Ovary (tissue), 9 donors: Measurements from ENCODE around the gene RUFY3. TPM values are rescaled to one million over a fixed set of nuclear protein-coding genes. Genes with fewer than 3 reads are reported as not detected.

ENCODE experiments used
- DNase-seq, 5 donors: peaks; one replicate each; pipeline ENCODE4 v3.0.0-alpha.2; 2019 to 2020
- H3K27ac ChIP-seq, 2 donors: fragments of 200-600 bp; one replicate each; pipeline versions ENCODE4 v1.5.1 to v1.8.0; 2019 to 2022
- H3K27me3 ChIP-seq: fragments of 200-600 bp; one replicate; pipeline ENCODE4 v1.8.0; 2022
- H3K36me3 ChIP-seq: fragments of 200-600 bp; sonication (generic); one replicate; pipeline ENCODE4 v1.5.1; 2019
- H3K4me1 ChIP-seq: one replicate; pipeline ENCODE4 v1.8.1; 2013; ENCODE audit warnings: mild to moderate bottlenecking, moderate library complexity; ENCODE audit not compliant: insufficient read depth
- H3K4me3 ChIP-seq: fragments of 200-600 bp; sonication (generic); one replicate; pipeline ENCODE4 v1.5.1; 2017
- H3K9me3 ChIP-seq, 2 donors: fragments of 200-600 bp in 1 of 2; sonication (generic) in 1 of 2; one replicate each; pipeline versions ENCODE4 v1.5.1 to v1.8.1; 2013 to 2019; ENCODE audit warnings: mild to moderate bottlenecking in 1 of 2, moderate library complexity in 1 of 2
- EP300 ChIP-seq: sonication (generic); formaldehyde crosslinking; IDR thresholded peaks from one replicate; pipeline ENCODE4 v1.6.1; 2017; ENCODE audit warnings: antibody characterized with exemption
- POLR2A ChIP-seq: fragments of 450-650 bp; IDR thresholded peaks from one replicate; pipeline ENCODE4 v1.6.1; 2017; ENCODE audit warnings: antibody characterized with exemption, mild to moderate bottlenecking, moderate library complexity
- WGBS, 3 donors: extraction: QIAGEN DNeasy Blood & Tissue Kit in 1 of 3; methylation state at CpG; one replicate each; pipeline versions ENCODE4 v1.1.5 to v1.1.7; 2013 to 2017; 5-methylcytosine and 5-hydroxymethylcytosine counted together
- intact Hi-C, 4 donors: fragments of 100-400 bp; cut with DNase I; formaldehyde crosslinking; loops; one replicate each; pipeline versions ENCODE4 v1.11.0 to v1.15.1; 2022 to 2023
- polyA plus RNA-seq, 2 donors: library from polyadenylated mRNA; stranded (reverse); fragments of 200-250 nt in 1 of 2; fragments of 350-450 nt in 1 of 2; fragmentation: Illumina TruSeq in 1 of 2; extraction: RNeasy Lipid Tissue Mini Kit (QIAGEN cat#74804) in 1 of 2; gene quantifications; one replicate each; pipeline ENCODE4 v1.2.3, GENCODE V29; 2013 to 2014
- total RNA-seq, 7 donors: library from RNA; depleted of rRNA in 2 of 7; stranded (reverse); fragments of >200 nt in 2 of 7; fragmentation: NEBNext Ultra II Directional in 3 of 7; extraction: Animal tissue kit (Norgen Biotek cat#: 25700) in 3 of 7; gene quantifications; one replicate each; pipeline versions ENCODE4 v1.1.0 to v1.2.4, GENCODE V29; 2016 to 2023
- TF ChIP-seq, protein P1 (sequence below), 3 donors: fragments of 450-650 bp in 2 of 3; fragments of 200-600 bp in 1 of 3; IDR thresholded peaks; one replicate each; pipeline versions ENCODE4 v1.5.1 to v1.8.0; 2016 to 2022; ENCODE audit warnings: antibody characterized with exemption in 3 of 3, mild to moderate bottlenecking in 1 of 3
- donor health status: DM: no; HTN: no; CAD: no; lungs with moderate emphysema.
- donor health status: DM: no; HTN: no; CAD: no.
- donor health status: Bipolar disorder and iron deficiency.
- donor health status: DM: yes; HTN: yes; CAD: no.
- donor health status: DM: no; HTN: no; CAD: no.
- donor health status: DM: yes; HTN: yes; CAD: no.

Gene RUFY3
- total and polyA plus RNA-seq, 9 donors, result 35.2 to 84.0 (median 63.3) TPM

GRCh38 chr4:70754470-70754869 lies 32.7 kb downstream of the RUFY3 start:
- WGBS, 3 donors, result 80 to 83% (median 81%) methylated on average over 1 of the region's 1 CpG
- no peaks in the 10 kb centered on the region for H3K36me3 ChIP-seq
- no peaks in the 10 kb centered on the region for H3K9me3 ChIP-seq
- no peaks in the 10 kb centered on the region for H3K27me3 ChIP-seq
- no peak overlapping the region for H3K27ac ChIP-seq
- H3K4me1 ChIP-seq, result no peaks in the 10 kb centered on the region
- intact Hi-C loops, result no loop called here
- H3K4me3 ChIP-seq, result no peak overlapping the region
- no peak for TF ChIP-seq EP300
- TF ChIP-seq POLR2A, result no peak
- TF ChIP-seq, protein P1, sequence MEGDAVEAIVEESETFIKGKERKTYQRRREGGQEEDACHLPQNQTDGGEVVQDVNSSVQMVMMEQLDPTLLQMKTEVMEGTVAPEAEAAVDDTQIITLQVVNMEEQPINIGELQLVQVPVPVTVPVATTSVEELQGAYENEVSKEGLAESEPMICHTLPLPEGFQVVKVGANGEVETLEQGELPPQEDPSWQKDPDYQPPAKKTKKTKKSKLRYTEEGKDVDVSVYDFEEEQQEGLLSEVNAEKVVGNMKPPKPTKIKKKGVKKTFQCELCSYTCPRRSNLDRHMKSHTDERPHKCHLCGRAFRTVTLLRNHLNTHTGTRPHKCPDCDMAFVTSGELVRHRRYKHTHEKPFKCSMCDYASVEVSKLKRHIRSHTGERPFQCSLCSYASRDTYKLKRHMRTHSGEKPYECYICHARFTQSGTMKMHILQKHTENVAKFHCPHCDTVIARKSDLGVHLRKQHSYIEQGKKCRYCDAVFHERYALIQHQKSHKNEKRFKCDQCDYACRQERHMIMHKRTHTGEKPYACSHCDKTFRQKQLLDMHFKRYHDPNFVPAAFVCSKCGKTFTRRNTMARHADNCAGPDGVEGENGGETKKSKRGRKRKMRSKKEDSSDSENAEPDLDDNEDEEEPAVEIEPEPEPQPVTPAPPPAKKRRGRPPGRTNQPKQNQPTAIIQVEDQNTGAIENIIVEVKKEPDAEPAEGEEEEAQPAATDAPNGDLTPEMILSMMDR (IDR thresholded peaks at IDR 0.05), result no peak
- no peak for DNase-seq

DNA sequence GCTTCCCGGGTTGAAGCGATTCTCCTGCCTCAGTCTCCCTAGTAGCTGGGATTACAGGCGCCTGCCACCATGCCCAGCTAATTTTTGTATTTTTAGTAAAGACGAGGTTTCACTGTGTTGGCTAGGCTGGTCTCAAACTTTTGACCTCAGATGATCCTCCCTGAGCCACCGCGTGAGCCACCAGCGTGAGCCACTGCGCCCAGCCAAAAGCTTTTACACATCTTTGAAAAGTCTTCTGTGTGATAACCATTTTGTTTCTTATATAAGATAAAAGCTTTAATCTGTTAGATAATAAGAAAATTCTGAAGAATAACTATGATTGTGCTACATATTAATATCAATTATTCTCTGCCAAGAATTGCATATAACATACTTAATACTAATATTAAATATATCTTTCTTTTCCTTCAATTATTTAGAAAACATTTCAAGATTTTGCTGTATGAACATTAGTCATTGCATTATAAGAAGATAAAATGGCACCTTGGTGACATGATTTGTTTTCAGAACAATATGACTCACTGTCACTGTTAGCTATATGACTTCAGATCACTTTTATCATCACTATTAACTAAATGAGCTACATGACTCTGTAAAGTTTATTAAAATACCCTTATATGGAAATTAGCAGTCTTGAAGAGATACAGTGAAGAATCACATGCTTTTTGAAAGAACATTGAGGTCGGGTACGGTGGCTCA lies 33.4 kb downstream of the RUFY3 start:
- no peak for DNase-seq
- H3K4me3 ChIP-seq, result no peak overlapping the region
- TF ChIP-seq POLR2A (no peak), EP300 (no peak)
- TF ChIP-seq, protein P1 (IDR thresholded peaks at IDR 0.05), result no peak
- no peaks in the 10 kb centered on the region for H3K4me1 ChIP-seq
- intact Hi-C loops, result no loop called here
- H3K9me3 ChIP-seq, result no peaks in the 10 kb centered on the region
- H3K27ac ChIP-seq, result no peak overlapping the region
- WGBS, 3 donors, result 94 to 96% (median 95%) methylated on average over 10 of the region's 10 CpGs
- H3K27me3 ChIP-seq, result no peaks in the 10 kb centered on the region
- no peaks in the 10 kb centered on the region for H3K36me3 ChIP-seq

- no peak for TF ChIP-seq EP300
- TF ChIP-seq POLR2A, result no peak
- TF ChIP-seq, protein P1 (IDR thresholded peaks at IDR 0.05), result no peak
- Histone ChIP-seq H3K4me1 (no peaks in the 10 kb centered on the region), H3K27me3 (no peaks in the 10 kb centered on the region), H3K4me3 (no peak overlapping the region), H3K36me3 (no peaks in the 10 kb centered on the region), H3K27ac (no peak overlapping the region), H3K9me3 (no peaks in the 10 kb centered on the region)
- 83 to 86% (median 84%) methylated on average over 1 of the region's 1 CpG for WGBS, 3 donors
- DNase-seq, result no peak
- intact Hi-C loops, result no loop called here
Observed at GRCh38 chr4:70759126-70759525, 37.4 kb downstream of the RUFY3 start.

- Histone ChIP-seq H3K27ac (no peak overlapping the region), H3K36me3 (no peaks in the 10 kb centered on the region), H3K4me1 (no peaks in the 10 kb centered on the region), H3K27me3 (no peaks in the 10 kb centered on the region), H3K4me3 (no peak overlapping the region), H3K9me3 (no peaks in the 10 kb centered on the region)
- intact Hi-C loops, result no loop called here
- TF ChIP-seq EP300 (no peak), POLR2A (no peak)
- TF ChIP-seq, protein P1 (IDR thresholded peaks at IDR 0.05), result no peak
- no peak for DNase-seq
Observed at GRCh38 chr4:70759627-70760026, 37.9 kb downstream of the RUFY3 start.
